ENCODE results near the gene ZBTB1. TPM values are rescaled to one million over a fixed set of nuclear protein-coding genes. Genes with fewer than 3 reads are reported as not detected.

ZBTB1 gene
- total and polyA plus RNA-seq, 10 of the 15 experiments (the other 5 are each of a cell fraction or from before 2014, with no cell fraction given) = 12.3 to 127 (median 40.0) TPM

DNA sequence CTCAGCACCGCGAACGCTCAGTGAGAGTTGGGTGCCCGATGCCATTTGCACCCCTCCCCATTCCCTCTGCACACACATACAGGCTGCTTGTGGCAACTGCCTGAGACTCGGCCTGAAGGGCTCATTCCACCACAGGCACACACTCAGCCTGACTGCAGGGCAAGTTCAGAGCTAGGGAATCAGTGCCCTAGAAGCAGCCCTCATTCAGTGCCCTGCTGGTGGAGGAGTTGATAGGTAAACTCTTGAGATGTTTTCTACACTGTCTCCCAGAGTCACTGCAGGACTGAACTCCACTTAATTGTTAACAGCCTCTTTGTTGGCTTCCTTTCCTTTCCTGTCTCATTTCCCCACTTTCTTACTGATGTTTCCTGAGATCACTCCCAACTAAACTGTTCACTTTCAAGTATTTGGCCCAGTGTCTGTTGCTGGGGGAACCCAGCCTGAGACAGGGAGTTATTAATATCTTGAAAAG, 62.1 kb downstream of the ZBTB1 start:
- no TSS peak for BruUV-seq (replicated peaks)
- no peak overlapping the region for H2AFZ ChIP-seq (ENCODE audit: control insufficient read depth, low read depth, low read length)
- H3K9me3 ChIP-seq (replicated peaks; ENCODE audit: control insufficient read depth, insufficient read depth, low read length) = no peaks in the 10 kb centered on the region
- H3K27ac ChIP-seq (ENCODE audit: control insufficient read depth, insufficient read depth) = no peak overlapping the region
- H4K20me1 ChIP-seq (ENCODE audit: control insufficient read depth, insufficient read depth) = no peaks in the 10 kb centered on the region; the same call in 1 of the 2 replicates
- H3K4me1 ChIP-seq (ENCODE audit: control insufficient read depth, insufficient read depth, low read length) = no peaks in the 10 kb centered on the region
- H3K79me2 ChIP-seq (ENCODE audit: control insufficient read depth, insufficient read depth, low read length) = no peaks in the 10 kb centered on the region
- ATAC-seq (no peak), FAIRE-seq (no peak), DNase-seq (ENCODE audit: low read depth, low spot score) (no peak)
- intact Hi-C loops (cut with micrococcal nuclease; ENCODE audit: unreplicated experiment) (no loop called here), in situ Hi-C loops (cut with MboI) (no loop called here)
- no peak overlapping the region for H3K4me2 ChIP-seq (ENCODE audit: control insufficient read depth, insufficient read depth)
- H3K9ac ChIP-seq (ENCODE audit: control insufficient read depth, insufficient read depth, low read length) = no peak overlapping the region
- TF ChIP-seq ATF7 (IDR thresholded peaks at IDR 0.05; ENCODE audit: low read depth) (no peak), BRCA1 (IDR thresholded peaks at IDR 0.05; ENCODE audit: low read depth, low read length) (no peak), FOXK2 (IDR thresholded peaks at IDR 0.05) (no peak), POLR2AphosphoS2 (IDR thresholded peaks at IDR 0.05; ENCODE audit: low read depth, low read length) (no peak), CEBPB (IDR thresholded peaks at IDR 0.05; ENCODE audit: borderline replicate concordance in 1 of 2, low read depth in 2 of 2, low read length in 2 of 2) (no peak), MYB (IDR thresholded peaks at IDR 0.05; ENCODE audit: borderline replicate concordance, low read depth, low read length) (no peak), SMAD5 (IDR thresholded peaks at IDR 0.05; ENCODE audit: low read depth) (no peak)
- TF ChIP-seq, protein P1, sequence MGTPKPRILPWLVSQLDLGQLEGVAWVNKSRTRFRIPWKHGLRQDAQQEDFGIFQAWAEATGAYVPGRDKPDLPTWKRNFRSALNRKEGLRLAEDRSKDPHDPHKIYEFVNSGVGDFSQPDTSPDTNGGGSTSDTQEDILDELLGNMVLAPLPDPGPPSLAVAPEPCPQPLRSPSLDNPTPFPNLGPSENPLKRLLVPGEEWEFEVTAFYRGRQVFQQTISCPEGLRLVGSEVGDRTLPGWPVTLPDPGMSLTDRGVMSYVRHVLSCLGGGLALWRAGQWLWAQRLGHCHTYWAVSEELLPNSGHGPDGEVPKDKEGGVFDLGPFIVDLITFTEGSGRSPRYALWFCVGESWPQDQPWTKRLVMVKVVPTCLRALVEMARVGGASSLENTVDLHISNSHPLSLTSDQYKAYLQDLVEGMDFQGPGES (IDR thresholded peaks at IDR 0.05) = no peak
- TF ChIP-seq, protein P2, sequence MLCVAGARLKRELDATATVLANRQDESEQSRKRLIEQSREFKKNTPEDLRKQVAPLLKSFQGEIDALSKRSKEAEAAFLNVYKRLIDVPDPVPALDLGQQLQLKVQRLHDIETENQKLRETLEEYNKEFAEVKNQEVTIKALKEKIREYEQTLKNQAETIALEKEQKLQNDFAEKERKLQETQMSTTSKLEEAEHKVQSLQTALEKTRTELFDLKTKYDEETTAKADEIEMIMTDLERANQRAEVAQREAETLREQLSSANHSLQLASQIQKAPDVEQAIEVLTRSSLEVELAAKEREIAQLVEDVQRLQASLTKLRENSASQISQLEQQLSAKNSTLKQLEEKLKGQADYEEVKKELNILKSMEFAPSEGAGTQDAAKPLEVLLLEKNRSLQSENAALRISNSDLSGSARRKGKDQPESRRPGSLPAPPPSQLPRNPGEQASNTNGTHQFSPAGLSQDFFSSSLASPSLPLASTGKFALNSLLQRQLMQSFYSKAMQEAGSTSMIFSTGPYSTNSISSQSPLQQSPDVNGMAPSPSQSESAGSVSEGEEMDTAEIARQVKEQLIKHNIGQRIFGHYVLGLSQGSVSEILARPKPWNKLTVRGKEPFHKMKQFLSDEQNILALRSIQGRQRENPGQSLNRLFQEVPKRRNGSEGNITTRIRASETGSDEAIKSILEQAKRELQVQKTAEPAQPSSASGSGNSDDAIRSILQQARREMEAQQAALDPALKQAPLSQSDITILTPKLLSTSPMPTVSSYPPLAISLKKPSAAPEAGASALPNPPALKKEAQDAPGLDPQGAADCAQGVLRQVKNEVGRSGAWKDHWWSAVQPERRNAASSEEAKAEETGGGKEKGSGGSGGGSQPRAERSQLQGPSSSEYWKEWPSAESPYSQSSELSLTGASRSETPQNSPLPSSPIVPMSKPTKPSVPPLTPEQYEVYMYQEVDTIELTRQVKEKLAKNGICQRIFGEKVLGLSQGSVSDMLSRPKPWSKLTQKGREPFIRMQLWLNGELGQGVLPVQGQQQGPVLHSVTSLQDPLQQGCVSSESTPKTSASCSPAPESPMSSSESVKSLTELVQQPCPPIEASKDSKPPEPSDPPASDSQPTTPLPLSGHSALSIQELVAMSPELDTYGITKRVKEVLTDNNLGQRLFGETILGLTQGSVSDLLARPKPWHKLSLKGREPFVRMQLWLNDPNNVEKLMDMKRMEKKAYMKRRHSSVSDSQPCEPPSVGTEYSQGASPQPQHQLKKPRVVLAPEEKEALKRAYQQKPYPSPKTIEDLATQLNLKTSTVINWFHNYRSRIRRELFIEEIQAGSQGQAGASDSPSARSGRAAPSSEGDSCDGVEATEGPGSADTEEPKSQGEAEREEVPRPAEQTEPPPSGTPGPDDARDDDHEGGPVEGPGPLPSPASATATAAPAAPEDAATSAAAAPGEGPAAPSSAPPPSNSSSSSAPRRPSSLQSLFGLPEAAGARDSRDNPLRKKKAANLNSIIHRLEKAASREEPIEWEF (IDR thresholded peaks at IDR 0.05; ENCODE audit: insufficient replicate concordance, low read depth, low read length) = no peak
- TF ChIP-seq, protein P3, sequence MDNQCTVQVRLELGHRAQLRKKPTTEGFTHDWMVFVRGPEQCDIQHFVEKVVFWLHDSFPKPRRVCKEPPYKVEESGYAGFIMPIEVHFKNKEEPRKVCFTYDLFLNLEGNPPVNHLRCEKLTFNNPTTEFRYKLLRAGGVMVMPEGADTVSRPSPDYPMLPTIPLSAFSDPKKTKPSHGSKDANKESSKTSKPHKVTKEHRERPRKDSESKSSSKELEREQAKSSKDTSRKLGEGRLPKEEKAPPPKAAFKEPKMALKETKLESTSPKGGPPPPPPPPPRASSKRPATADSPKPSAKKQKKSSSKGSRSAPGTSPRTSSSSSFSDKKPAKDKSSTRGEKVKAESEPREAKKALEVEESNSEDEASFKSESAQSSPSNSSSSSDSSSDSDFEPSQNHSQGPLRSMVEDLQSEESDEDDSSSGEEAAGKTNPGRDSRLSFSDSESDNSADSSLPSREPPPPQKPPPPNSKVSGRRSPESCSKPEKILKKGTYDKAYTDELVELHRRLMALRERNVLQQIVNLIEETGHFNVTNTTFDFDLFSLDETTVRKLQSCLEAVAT (IDR thresholded peaks at IDR 0.05) = no peak
- TF ChIP-seq, protein P4, sequence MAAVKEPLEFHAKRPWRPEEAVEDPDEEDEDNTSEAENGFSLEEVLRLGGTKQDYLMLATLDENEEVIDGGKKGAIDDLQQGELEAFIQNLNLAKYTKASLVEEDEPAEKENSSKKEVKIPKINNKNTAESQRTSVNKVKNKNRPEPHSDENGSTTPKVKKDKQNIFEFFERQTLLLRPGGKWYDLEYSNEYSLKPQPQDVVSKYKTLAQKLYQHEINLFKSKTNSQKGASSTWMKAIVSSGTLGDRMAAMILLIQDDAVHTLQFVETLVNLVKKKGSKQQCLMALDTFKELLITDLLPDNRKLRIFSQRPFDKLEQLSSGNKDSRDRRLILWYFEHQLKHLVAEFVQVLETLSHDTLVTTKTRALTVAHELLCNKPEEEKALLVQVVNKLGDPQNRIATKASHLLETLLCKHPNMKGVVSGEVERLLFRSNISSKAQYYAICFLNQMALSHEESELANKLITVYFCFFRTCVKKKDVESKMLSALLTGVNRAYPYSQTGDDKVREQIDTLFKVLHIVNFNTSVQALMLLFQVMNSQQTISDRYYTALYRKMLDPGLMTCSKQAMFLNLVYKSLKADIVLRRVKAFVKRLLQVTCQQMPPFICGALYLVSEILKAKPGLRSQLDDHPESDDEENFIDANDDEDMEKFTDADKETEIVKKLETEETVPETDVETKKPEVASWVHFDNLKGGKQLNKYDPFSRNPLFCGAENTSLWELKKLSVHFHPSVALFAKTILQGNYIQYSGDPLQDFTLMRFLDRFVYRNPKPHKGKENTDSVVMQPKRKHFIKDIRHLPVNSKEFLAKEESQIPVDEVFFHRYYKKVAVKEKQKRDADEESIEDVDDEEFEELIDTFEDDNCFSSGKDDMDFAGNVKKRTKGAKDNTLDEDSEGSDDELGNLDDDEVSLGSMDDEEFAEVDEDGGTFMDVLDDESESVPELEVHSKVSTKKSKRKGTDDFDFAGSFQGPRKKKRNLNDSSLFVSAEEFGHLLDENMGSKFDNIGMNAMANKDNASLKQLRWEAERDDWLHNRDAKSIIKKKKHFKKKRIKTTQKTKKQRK (IDR thresholded peaks at IDR 0.05; ENCODE audit: low read depth, low read length) = no peak
- H3K27me3 ChIP-seq (replicated peaks in 1 of 2; ENCODE audit: control insufficient read depth in 2 of 2, insufficient read depth in 2 of 2, low read length in 1 of 2) = no peaks in the 10 kb centered on the region; a peak in 1 of 4 replicates
- 40% methylated on average over 5 of the region's 5 CpGs for WGBS (ENCODE audit: insufficient coverage, insufficient replicate concordance, low lambda C conversion rate, missing lambda C conversion rate)
- CTCF ChIA-PET = no interaction called here
- no peaks in the 10 kb centered on the region for H3K36me3 ChIP-seq (ENCODE audit: control insufficient read depth in 2 of 2, insufficient read depth in 2 of 2, low read length in 1 of 2)
- POLR2A ChIA-PET = no interaction called here
- RAD21 ChIA-PET (ENCODE audit: unreplicated experiment) = no interaction called here
- SMC1A ChIA-PET (ENCODE audit: uncharacterized antibody, unreplicated experiment) = no interaction called here
- H3K4me3 ChIP-seq = no peak overlapping the region

Data from GM12878 (cell line).